WTC11 (cell line): Measurements from ENCODE around the gene CPEB1. TPM values are rescaled to one million over a fixed set of nuclear protein-coding genes. Genes with fewer than 3 reads are reported as not detected.

Experiments used
- ATAC-seq: fragments of 200-7000 bp; cut with Tn5 transposase; 2 replicates; pipeline ENCODE4 v1.10.0; 2021; ENCODE audit warnings: mild to moderate bottlenecking, moderate library complexity
- CTCF ChIA-PET: fragments of 300-600 bp; sonication (Branson Sonifier 250); formaldehyde crosslinking; loops from one replicate; lab custom pipeline; 2021; ENCODE audit warnings: antibody characterized with exemption; lab: Charles Lee
- POLR2A ChIA-PET: fragments of 350-600 bp; sonication (Branson Sonifier 250); formaldehyde crosslinking; loops from one replicate; lab custom pipeline; 2021; ENCODE audit warnings: antibody characterized with exemption; lab: Charles Lee
- DNase-seq: peaks from one replicate; pipeline ENCODE4 v3.0.0; 2021; ENCODE audit warnings: low spot score
- H3K27ac Mint-ChIP-seq: 2 replicates; pipeline ENCODE4 v1.8.0; 2021; ENCODE audit warnings: mixed read lengths
- H3K27me3 Mint-ChIP-seq: 2 replicates; pipeline ENCODE4 v1.8.0; 2021; ENCODE audit warnings: low read depth, mild to moderate bottlenecking, moderate library complexity, mixed read lengths
- H3K36me3 Mint-ChIP-seq: 2 replicates; pipeline ENCODE4 v1.8.0; 2021; ENCODE audit warnings: mixed read lengths
- H3K4me1 Mint-ChIP-seq: 2 replicates; pipeline ENCODE4 v1.8.0; 2022; ENCODE audit warnings: mixed read lengths
- H3K4me3 Mint-ChIP-seq: 2 replicates; pipeline ENCODE4 v1.8.0; 2021; ENCODE audit warnings: mild to moderate bottlenecking, moderate library complexity, mixed read lengths
- H3K9me3 Mint-ChIP-seq: 2 replicates; pipeline ENCODE4 v1.8.0; 2021; ENCODE audit warnings: mixed read lengths
- EMX1 ChIP-seq: fragments of 250-450 bp; sonication (Bioruptor Pico); IDR thresholded peaks from 2 replicates; pipeline ENCODE4 v1.8.0; 2021; ENCODE audit warnings: mild to moderate bottlenecking
- JAZF1 ChIP-seq: fragments of 250-450 bp; sonication (Bioruptor Pico); IDR thresholded peaks from 2 replicates; pipeline ENCODE4 v1.9.0; 2021; ENCODE audit warnings: moderate library complexity, mild to moderate bottlenecking, inconsistent platforms
- JUN ChIP-seq: sonication (generic); formaldehyde crosslinking; IDR thresholded peaks from 2 replicates; pipeline ENCODE4 v1.8.0; 2023; ENCODE audit warnings: mild to moderate bottlenecking, missing genetic modification reagents
- KAT7 ChIP-seq: sonication (generic); formaldehyde crosslinking; IDR thresholded peaks from 2 replicates; pipeline ENCODE4 v1.8.1; 2023; ENCODE audit warnings: missing genetic modification reagents, mild to moderate bottlenecking, borderline replicate concordance
- MLX ChIP-seq: sonication (generic); formaldehyde crosslinking; IDR thresholded peaks from 2 replicates; pipeline ENCODE4 v1.8.1; 2023; ENCODE audit warnings: mild to moderate bottlenecking, missing genetic modification reagents, moderate library complexity
- NFATC4 ChIP-seq: fragments of 250-450 bp; sonication (Bioruptor Pico); IDR thresholded peaks from 2 replicates; pipeline ENCODE4 v1.9.0; 2021; ENCODE audit warnings: mild to moderate bottlenecking
- NFYB ChIP-seq: sonication (generic); formaldehyde crosslinking; conservative IDR thresholded peaks from 2 replicates; pipeline ENCODE4 v1.8.0; 2022; ENCODE audit warnings: low read depth, missing genetic modification reagents
- NR2C2 ChIP-seq: sonication (generic); formaldehyde crosslinking; IDR thresholded peaks from 2 replicates; pipeline ENCODE4 v1.8.0; 2022; ENCODE audit warnings: mild to moderate bottlenecking, missing genetic modification reagents
- PRRX2 ChIP-seq: fragments of 250-450 bp; sonication (Bioruptor Pico); IDR thresholded peaks from 2 replicates; pipeline ENCODE4 v1.8.0; 2021; ENCODE audit warnings: mild to moderate bottlenecking
- SOX15 ChIP-seq: fragments of 250-450 bp; sonication (Bioruptor Pico); IDR thresholded peaks from 2 replicates; pipeline ENCODE4 v1.9.0; 2021; ENCODE audit warnings: mild to moderate bottlenecking
- ZBTB21 ChIP-seq: sonication (generic); formaldehyde crosslinking; IDR thresholded peaks from 2 replicates; pipeline ENCODE4 v1.8.1; 2023; ENCODE audit warnings: mild to moderate bottlenecking, missing genetic modification reagents, borderline replicate concordance
- ZMAT4 ChIP-seq: fragments of 250-450 bp; sonication (Bioruptor Pico); IDR thresholded peaks from 2 replicates; pipeline ENCODE4 v1.9.0; 2021; ENCODE audit warnings: mild to moderate bottlenecking
- ZNF317 ChIP-seq: sonication (generic); formaldehyde crosslinking; IDR thresholded peaks from 2 replicates; pipeline ENCODE4 v1.8.1; 2023; ENCODE audit warnings: low read depth, mild to moderate bottlenecking, moderate library complexity, missing genetic modification reagents, borderline replicate concordance
- ZNF416 ChIP-seq: fragments of 250-450 bp; sonication (Bioruptor Pico); IDR thresholded peaks from 2 replicates; pipeline ENCODE4 v1.9.0; 2021; ENCODE audit warnings: mild to moderate bottlenecking, inconsistent platforms
- total RNA-seq: library from RNA; stranded (reverse); gene quantifications from 3 replicates; pipeline ENCODE4 v1.2.3, GENCODE V29; 2021
- TF ChIP-seq, protein P1 (sequence below): fragments of 250-450 bp; sonication (Bioruptor Pico); IDR thresholded peaks from 2 replicates; pipeline ENCODE4 v1.9.0; 2021; ENCODE audit warnings: mild to moderate bottlenecking
- TF ChIP-seq, protein P2 (sequence below): fragments of 200-600 bp; IDR thresholded peaks from 2 replicates; pipeline ENCODE4 v1.8.0; 2022; ENCODE audit warnings: antibody characterized with exemption
- TF ChIP-seq, protein P3 (sequence below): sonication (generic); formaldehyde crosslinking; IDR thresholded peaks from 2 replicates; pipeline ENCODE4 v1.8.0; 2023; ENCODE audit warnings: missing genetic modification reagents

Gene CPEB1
- total RNA-seq, 1 experiment from 2014 or later = 2.5 TPM

DNA sequence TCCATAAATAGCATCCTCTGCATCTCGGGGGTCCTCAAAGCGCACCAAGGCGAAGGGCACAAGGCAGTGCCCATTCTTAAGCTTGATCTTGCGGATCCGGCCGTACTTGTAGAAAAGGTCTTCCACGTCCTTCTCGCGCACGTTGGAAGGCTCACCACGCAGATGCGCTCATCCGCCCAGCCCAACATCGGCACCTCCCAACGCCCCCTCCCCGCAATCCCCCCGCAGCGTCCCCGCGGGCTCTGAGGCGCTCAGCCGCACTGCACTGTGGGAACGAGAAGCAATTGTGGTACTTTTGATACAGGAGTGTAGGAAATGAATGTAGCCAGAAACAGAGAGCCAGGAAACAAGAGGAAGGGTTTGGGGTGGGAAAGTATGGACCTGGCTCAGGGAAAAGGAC lies 45.0 kb upstream of the CPEB1 start:
- ChIA-PET CTCF (no interaction called here), POLR2A (interaction anchor here (0.5 kb wide), 1 partner anchor 148 kb away, joined by 3 read pairs; no protein-coding TSS in a partner anchor)
- H3K9me3 Mint-ChIP-seq = no peaks in the 10 kb centered on the region
- H3K27ac Mint-ChIP-seq = no peak overlapping the region
- no peak for TF ChIP-seq PRRX2 (CRISPR knock-in tag)
- no peak for TF ChIP-seq NR2C2
- no peak for TF ChIP-seq NFATC4 (CRISPR knock-in tag)
- TF ChIP-seq, protein P1, sequence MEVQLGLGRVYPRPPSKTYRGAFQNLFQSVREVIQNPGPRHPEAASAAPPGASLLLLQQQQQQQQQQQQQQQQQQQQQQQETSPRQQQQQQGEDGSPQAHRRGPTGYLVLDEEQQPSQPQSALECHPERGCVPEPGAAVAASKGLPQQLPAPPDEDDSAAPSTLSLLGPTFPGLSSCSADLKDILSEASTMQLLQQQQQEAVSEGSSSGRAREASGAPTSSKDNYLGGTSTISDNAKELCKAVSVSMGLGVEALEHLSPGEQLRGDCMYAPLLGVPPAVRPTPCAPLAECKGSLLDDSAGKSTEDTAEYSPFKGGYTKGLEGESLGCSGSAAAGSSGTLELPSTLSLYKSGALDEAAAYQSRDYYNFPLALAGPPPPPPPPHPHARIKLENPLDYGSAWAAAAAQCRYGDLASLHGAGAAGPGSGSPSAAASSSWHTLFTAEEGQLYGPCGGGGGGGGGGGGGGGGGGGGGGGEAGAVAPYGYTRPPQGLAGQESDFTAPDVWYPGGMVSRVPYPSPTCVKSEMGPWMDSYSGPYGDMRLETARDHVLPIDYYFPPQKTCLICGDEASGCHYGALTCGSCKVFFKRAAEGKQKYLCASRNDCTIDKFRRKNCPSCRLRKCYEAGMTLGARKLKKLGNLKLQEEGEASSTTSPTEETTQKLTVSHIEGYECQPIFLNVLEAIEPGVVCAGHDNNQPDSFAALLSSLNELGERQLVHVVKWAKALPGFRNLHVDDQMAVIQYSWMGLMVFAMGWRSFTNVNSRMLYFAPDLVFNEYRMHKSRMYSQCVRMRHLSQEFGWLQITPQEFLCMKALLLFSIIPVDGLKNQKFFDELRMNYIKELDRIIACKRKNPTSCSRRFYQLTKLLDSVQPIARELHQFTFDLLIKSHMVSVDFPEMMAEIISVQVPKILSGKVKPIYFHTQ (CRISPR knock-in tag) = no peak
- no peak for TF ChIP-seq KAT7 (CRISPR knock-in tag)
- H3K4me3 Mint-ChIP-seq = no peak overlapping the region
- ATAC-seq = no peak
- DNase-seq = no peak
- no peaks in the 10 kb centered on the region for H3K27me3 Mint-ChIP-seq
- no peaks in the 10 kb centered on the region for H3K36me3 Mint-ChIP-seq
- H3K4me1 Mint-ChIP-seq = no peaks in the 10 kb centered on the region

GRCh38 chr15:82689147-82689546 lies 42.0 kb upstream of the CPEB1 start:
- ChIA-PET CTCF (no interaction called here), POLR2A (no interaction called here)
- no peak overlapping the region for H3K27ac Mint-ChIP-seq
- no peaks in the 10 kb centered on the region for H3K9me3 Mint-ChIP-seq
- H3K4me1 Mint-ChIP-seq = no peaks in the 10 kb centered on the region
- no peak for ATAC-seq
- DNase-seq = no peak
- no peak for TF ChIP-seq EMX1 (CRISPR knock-in tag)
- TF ChIP-seq NR2C2 = no peak
- TF ChIP-seq, protein P2, sequence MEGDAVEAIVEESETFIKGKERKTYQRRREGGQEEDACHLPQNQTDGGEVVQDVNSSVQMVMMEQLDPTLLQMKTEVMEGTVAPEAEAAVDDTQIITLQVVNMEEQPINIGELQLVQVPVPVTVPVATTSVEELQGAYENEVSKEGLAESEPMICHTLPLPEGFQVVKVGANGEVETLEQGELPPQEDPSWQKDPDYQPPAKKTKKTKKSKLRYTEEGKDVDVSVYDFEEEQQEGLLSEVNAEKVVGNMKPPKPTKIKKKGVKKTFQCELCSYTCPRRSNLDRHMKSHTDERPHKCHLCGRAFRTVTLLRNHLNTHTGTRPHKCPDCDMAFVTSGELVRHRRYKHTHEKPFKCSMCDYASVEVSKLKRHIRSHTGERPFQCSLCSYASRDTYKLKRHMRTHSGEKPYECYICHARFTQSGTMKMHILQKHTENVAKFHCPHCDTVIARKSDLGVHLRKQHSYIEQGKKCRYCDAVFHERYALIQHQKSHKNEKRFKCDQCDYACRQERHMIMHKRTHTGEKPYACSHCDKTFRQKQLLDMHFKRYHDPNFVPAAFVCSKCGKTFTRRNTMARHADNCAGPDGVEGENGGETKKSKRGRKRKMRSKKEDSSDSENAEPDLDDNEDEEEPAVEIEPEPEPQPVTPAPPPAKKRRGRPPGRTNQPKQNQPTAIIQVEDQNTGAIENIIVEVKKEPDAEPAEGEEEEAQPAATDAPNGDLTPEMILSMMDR = no peak
- TF ChIP-seq NFYB (CRISPR knock-in tag) = no peak
- TF ChIP-seq SOX15 = no peak
- TF ChIP-seq ZNF317 = no peak
- no peak for TF ChIP-seq JUN (CRISPR knock-in tag)
- no peak overlapping the region for H3K4me3 Mint-ChIP-seq
- H3K36me3 Mint-ChIP-seq = no peaks in the 10 kb centered on the region
- peaks cover 4% of the 10 kb centered on the region; the same call in 1 of the 2 replicates for H3K27me3 Mint-ChIP-seq

DNA sequence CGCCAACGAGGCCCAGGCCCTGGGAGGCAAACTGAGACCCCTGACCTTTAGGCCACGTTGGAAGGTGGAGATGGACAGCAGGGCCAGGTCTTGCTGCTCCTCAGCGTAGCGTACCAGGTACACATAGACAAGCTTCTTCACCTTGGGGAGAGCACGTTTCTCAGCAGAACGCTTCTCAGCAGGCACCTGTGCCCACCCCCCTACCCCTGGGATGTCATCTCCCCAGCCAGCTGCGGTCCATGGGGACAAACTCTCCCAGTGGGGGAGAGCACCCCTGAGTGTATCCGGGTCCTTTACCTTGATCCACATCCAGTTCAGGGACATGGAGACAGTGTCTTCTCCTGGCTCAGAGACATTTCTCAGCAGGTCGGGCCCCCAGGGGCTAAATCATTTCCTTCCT lies 41.5 kb upstream of the CPEB1 start:
- Mint-ChIP-seq H3K27me3 (peaks cover 4% of the 10 kb centered on the region; the same call in 1 of the 2 replicates), H3K4me3 (no peak overlapping the region), H3K4me1 (no peaks in the 10 kb centered on the region), H3K9me3 (no peaks in the 10 kb centered on the region), H3K27ac (no peak overlapping the region), H3K36me3 (no peaks in the 10 kb centered on the region)
- DNase-seq = no peak
- CTCF ChIA-PET = no interaction called here
- TF ChIP-seq JAZF1 (no peak), MLX (CRISPR knock-in tag) (no peak), ZNF416 (CRISPR knock-in tag) (no peak)
- TF ChIP-seq, protein P3, sequence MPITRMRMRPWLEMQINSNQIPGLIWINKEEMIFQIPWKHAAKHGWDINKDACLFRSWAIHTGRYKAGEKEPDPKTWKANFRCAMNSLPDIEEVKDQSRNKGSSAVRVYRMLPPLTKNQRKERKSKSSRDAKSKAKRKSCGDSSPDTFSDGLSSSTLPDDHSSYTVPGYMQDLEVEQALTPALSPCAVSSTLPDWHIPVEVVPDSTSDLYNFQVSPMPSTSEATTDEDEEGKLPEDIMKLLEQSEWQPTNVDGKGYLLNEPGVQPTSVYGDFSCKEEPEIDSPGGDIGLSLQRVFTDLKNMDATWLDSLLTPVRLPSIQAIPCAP (CRISPR knock-in tag) = no peak
- ATAC-seq = no peak
- POLR2A ChIA-PET = no interaction called here

DNA sequence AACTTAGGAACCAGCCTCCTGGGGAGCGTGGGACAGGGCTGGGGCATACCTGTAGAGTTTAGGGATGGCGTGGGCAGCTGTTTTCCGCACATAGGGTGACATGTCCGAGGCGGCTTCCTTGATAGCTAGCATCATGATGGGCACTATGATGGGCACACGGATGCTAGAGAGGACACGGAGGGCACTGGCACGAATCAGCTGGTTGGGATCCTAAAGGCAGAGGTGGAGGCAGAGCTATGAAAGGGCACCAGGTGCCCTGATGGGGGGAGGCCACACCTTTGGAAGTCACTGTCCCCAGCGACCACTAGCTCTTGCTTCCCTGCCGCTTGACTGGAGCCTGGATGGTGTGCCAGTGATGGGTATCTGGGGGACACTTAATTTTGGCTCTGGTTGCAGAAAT lies 34.2 kb upstream of the CPEB1 start:
- TF ChIP-seq EMX1 (CRISPR knock-in tag) (no peak), ZMAT4 (no peak), ZBTB21 (CRISPR knock-in tag) (no peak)
- Mint-ChIP-seq H3K9me3 (no peaks in the 10 kb centered on the region), H3K27ac (peak overlapping the region; percentile 95; the same call in 1 of the 2 replicates), H3K4me3 (peak overlapping the region; percentile 96), H3K36me3 (no peaks in the 10 kb centered on the region), H3K4me1 (peaks cover 16% of the 10 kb centered on the region), H3K27me3 (peaks cover 19% of the 10 kb centered on the region)
- no peak for DNase-seq
- CTCF ChIA-PET = interaction anchor here (1.0 to 2.5 kb wide), 8 partner anchors 27 to 330 kb away, joined by 3 to 10 read pairs (median 5); partner anchors contain the start of genes C15orf40 and CPEB1
- POLR2A ChIA-PET = interaction anchor here (1.2 to 2.0 kb wide), 2 partner anchors 28 to 141 kb away, joined by 3 to 7 read pairs; partner anchors contain the start of gene RPS17
- ATAC-seq = no peak
